ENCODE results near the gene ATR.

DNA sequence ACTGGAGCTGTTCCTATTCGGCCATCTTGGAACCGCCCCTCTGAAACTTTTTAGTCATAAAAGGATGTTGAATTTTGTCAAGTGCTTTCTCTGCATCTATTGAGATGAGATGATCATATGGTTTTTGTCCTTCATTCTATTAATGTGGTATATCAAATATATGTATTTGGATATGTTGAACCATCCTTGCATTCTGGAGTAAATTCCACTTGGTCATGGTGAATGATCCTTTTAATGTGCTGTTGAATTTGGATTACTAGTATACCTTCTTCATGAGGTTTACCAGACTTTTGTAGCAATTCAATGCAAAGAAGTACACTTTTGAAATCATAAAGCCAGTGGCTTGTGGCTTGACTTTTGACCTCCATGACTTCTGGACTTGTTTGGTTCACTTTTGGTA lies 97.3 kb downstream of the ATR start:
- no peak for TF ChIP-seq GATA2 (IDR thresholded peaks at IDR 0.05; ENCODE audit: low read depth, low read length)
- no peak for TF ChIP-seq GATA3 (IDR thresholded peaks at IDR 0.05; ENCODE audit: low read depth, low read length)
